Measurements from ENCODE around the gene CMTM2.
"Not testable (repeated sequence)": the region's sequence is repeated elsewhere in the genome, so short reads cannot be mapped to it uniquely, and the experiment has no call there.

The CMTM2 gene

GRCh38 chr16:66552286-66553177 lies 26.7 kb upstream of the CMTM2 start, which contains the start of gene CKLF:
Gene CKLF (plus strand): TSS chr16:66552576. CDS start chr16:66552716, 140 bp downstream.
- peak; percentile 78 for DNase-seq (ENCODE audit: low read depth)

- DNase-seq (ENCODE audit: low read depth): no peak
These were observed 26.0 kb upstream of the CMTM2 start for GRCh38 chr16:66553223-66553622.

- DNase-seq (ENCODE audit: low read depth): no peak
These were observed 25.2 kb upstream of the CMTM2 start for GRCh38 chr16:66554021-66554420.

GRCh38 chr16:66554495-66554894 lies 24.8 kb upstream of the CMTM2 start:
- DNase-seq (ENCODE audit: low read depth): no peak

GRCh38 chr16:66560107-66560506 lies 19.2 kb upstream of the CMTM2 start:
- DNase-seq (ENCODE audit: low read depth): no peak

- DNase-seq (ENCODE audit: low read depth): no peak
These were observed 17.7 kb upstream of the CMTM2 start for GRCh38 chr16:66561381-66562080.

- no peak for DNase-seq (ENCODE audit: low read depth)
These were observed 16.9 kb upstream of the CMTM2 start for GRCh38 chr16:66562409-66562808.

- no peak for DNase-seq (ENCODE audit: low read depth)
These were observed 16.3 kb upstream of the CMTM2 start for GRCh38 chr16:66562986-66563385.

- no peak for DNase-seq (ENCODE audit: low read depth)
These were observed 15.5 kb upstream of the CMTM2 start for GRCh38 chr16:66563574-66564334.

GRCh38 chr16:66566051-66566901 lies 13.0 kb upstream of the CMTM2 start, which contains the start of gene CMTM1:
Gene CMTM1 (plus strand): TSS chr16:66566439. CDS start chr16:66566514, 75 bp downstream.
- no peak for DNase-seq (ENCODE audit: low read depth)

- DNase-seq (ENCODE audit: low read depth): not testable (repeated sequence)
These were observed 12.0 kb upstream of the CMTM2 start for GRCh38 chr16:66567270-66567669.

- DNase-seq (ENCODE audit: low read depth): no peak
These were observed 10.9 kb upstream of the CMTM2 start for GRCh38 chr16:66568355-66568754.

GRCh38 chr16:66569131-66569530 lies 10.1 kb upstream of the CMTM2 start:
- DNase-seq (ENCODE audit: low read depth): no peak

- no peak for DNase-seq (ENCODE audit: low read depth)
These were observed 9.3 kb upstream of the CMTM2 start for GRCh38 chr16:66569827-66570405.

- no peak for DNase-seq (ENCODE audit: low read depth)
These were observed 6.9 kb upstream of the CMTM2 start for GRCh38 chr16:66572356-66572755.

GRCh38 chr16:66574081-66574480 lies 5.2 kb upstream of the CMTM2 start:
- DNase-seq (ENCODE audit: low read depth): no peak

GRCh38 chr16:66574531-66574930 lies 4.7 kb upstream of the CMTM2 start:
- no peak for DNase-seq (ENCODE audit: low read depth)

- DNase-seq (ENCODE audit: low read depth): no peak
These were observed 4.2 kb upstream of the CMTM2 start for GRCh38 chr16:66575060-66575459.

GRCh38 chr16:66576296-66576695 lies 3.0 kb upstream of the CMTM2 start:
- DNase-seq (ENCODE audit: low read depth): no peak

GRCh38 chr16:66580605-66581209 lies 1.4 kb downstream of the CMTM2 start:
- no peak for DNase-seq (ENCODE audit: low read depth)
